Psoas muscle (tissue), 8 donors: Measurements from ENCODE around the gene RAD51B. TPM values are rescaled to one million over a fixed set of nuclear protein-coding genes. Genes with fewer than 3 reads are reported as not detected.

Experiments used
- ATAC-seq, 4 donors: fragments of 200-7000 bp; cut with Tn5 transposase; one replicate each; pipeline ENCODE4 v1.9.1; 2020; ENCODE audit warnings: moderate library complexity in 3 of 4, mild to moderate bottlenecking in 2 of 4
- DNase-seq, 2 donors: peaks; one replicate each; pipeline ENCODE4 v3.0.0-alpha.2; 2020
- H3K27ac ChIP-seq: fragments of 200-600 bp; one replicate; pipeline ENCODE4 v1.8.0; 2022
- H3K27me3 ChIP-seq, 3 donors: fragments of 200-600 bp in 1 of 3; one replicate each; pipeline versions ENCODE4 v1.6.1 to v1.8.0; 2013 to 2022; ENCODE audit warnings: low read length in 2 of 3, mild to moderate bottlenecking in 2 of 3, moderate library complexity in 1 of 3; ENCODE audit not compliant: insufficient read depth in 3 of 3
- H3K36me3 ChIP-seq, 2 donors: fragments of 200-600 bp in 1 of 2; one replicate each; pipeline versions ENCODE4 v1.6.1 to v1.8.0; 2013 to 2022; ENCODE audit warnings: low read depth in 1 of 2, mild to moderate bottlenecking in 1 of 2, moderate library complexity in 1 of 2; ENCODE audit not compliant: insufficient read depth in 1 of 2
- H3K4me1 ChIP-seq: fragments of 200-600 bp; one replicate; pipeline ENCODE4 v1.8.0; 2022
- H3K4me3 ChIP-seq: fragments of 200-600 bp; one replicate; pipeline ENCODE4 v1.8.0; 2022; ENCODE audit warnings: mild to moderate bottlenecking
- H3K9me3 ChIP-seq: fragments of 200-600 bp; one replicate; pipeline ENCODE4 v1.8.0; 2022
- CTCF ChIP-seq: fragments of 200-600 bp; IDR thresholded peaks from one replicate; pipeline ENCODE4 v1.8.0; 2022; ENCODE audit warnings: antibody characterized with exemption
- WGBS, 3 donors: extraction: QIAGEN DNeasy Blood & Tissue Kit; methylation state at CpG; one replicate each; pipeline versions ENCODE4 v1.1.6 to v1.1.7; 2013; 5-methylcytosine and 5-hydroxymethylcytosine counted together
- intact Hi-C, 2 donors: fragments of 100-400 bp; cut with DNase I; formaldehyde crosslinking; loops; one replicate each; pipeline versions ENCODE4 v1.11.0 to v1.14.2; 2022
- polyA plus RNA-seq, 3 donors: library from polyadenylated mRNA; stranded (reverse); fragments of 200-250 nt; gene quantifications; one replicate each; pipeline ENCODE4 v1.2.3, GENCODE V29; 2013
- total RNA-seq, 4 donors: library from RNA; stranded (reverse); fragmentation: NEBNext Ultra II Directional in 2 of 4; extraction: Animal tissue kit (Norgen Biotek cat#: 25700) in 2 of 4; gene quantifications; one replicate each; pipeline versions ENCODE4 v1.2.1 to v1.2.4, GENCODE V29; 2021 to 2023
- donor health status: healthy with polysubstance abuse.
- donor health status: DM: no; HTN: no; CAD: no; lungs with moderate emphysema.
- donor health status: Bipolar disorder and iron deficiency.
- donor health status: healthy.
- donor health status: DM: yes; HTN: yes; CAD: no.
- donor health status: DM: no; HTN: no; CAD: no.
- donor health status: DM: no; HTN: no; CAD: no.
- donor health status: DM: yes; HTN: yes; CAD: no.

The RAD51B gene
- total and polyA plus RNA-seq, 7 donors = 0.60 to 7.2 (median 2.2) TPM

- H3K4me1 ChIP-seq = peaks cover 34% of the 10 kb centered on the region
- H3K27me3 ChIP-seq = no peaks in the 10 kb centered on the region
- intact Hi-C loops = no loop called here
- TF ChIP-seq CTCF = no peak
- DNase-seq = no peak
- no peak for ATAC-seq
- no peak overlapping the region for H3K4me3 ChIP-seq
- WGBS, 3 donors = 61 to 68% (median 64%) methylated on average over 4 of the region's 4 CpGs
- H3K27ac ChIP-seq = peak overlapping the region; percentile 2
- H3K9me3 ChIP-seq = no peaks in the 10 kb centered on the region
- no peaks in the 10 kb centered on the region for H3K36me3 ChIP-seq
Observed at GRCh38 chr14:68403191-68404145, 583.9 kb downstream of the RAD51B start.

GRCh38 chr14:68404146-68404527 is 584.6 kb downstream of the RAD51B start:
- 84 to 95% (median 92%) methylated on average over 1 of the region's 1 CpG for WGBS, 3 donors
- no peak for ATAC-seq
- H3K4me1 ChIP-seq = peaks cover 34% of the 10 kb centered on the region

GRCh38 chr14:68404652-68405183 is 585.1 kb downstream of the RAD51B start:
- intact Hi-C loops = no loop called here
- H3K27me3 ChIP-seq = no peaks in the 10 kb centered on the region
- WGBS, 3 donors = 73 to 80% (median 78%) methylated on average over 5 of the region's 5 CpGs
- ATAC-seq (no peak), DNase-seq (no peak)
- H3K4me3 ChIP-seq = no peak overlapping the region
- peaks cover 34% of the 10 kb centered on the region for H3K4me1 ChIP-seq
- no peak for TF ChIP-seq CTCF
- H3K36me3 ChIP-seq = no peaks in the 10 kb centered on the region
- H3K27ac ChIP-seq = no peak overlapping the region
- H3K9me3 ChIP-seq = no peaks in the 10 kb centered on the region

More at GRCh38 chr14:68404146-68404527, 584.6 kb downstream of the RAD51B start:
- no peaks in the 10 kb centered on the region for H3K36me3 ChIP-seq
- H3K9me3 ChIP-seq = no peaks in the 10 kb centered on the region
- no peaks in the 10 kb centered on the region for H3K27me3 ChIP-seq
- H3K27ac ChIP-seq = no peak overlapping the region
- H3K4me3 ChIP-seq = no peak overlapping the region
- no peak for TF ChIP-seq CTCF
- DNase-seq = no peak
- intact Hi-C loops = no loop called here

GRCh38 chr14:68405961-68406360 is 586.4 kb downstream of the RAD51B start:
- Histone ChIP-seq H3K9me3 (no peaks in the 10 kb centered on the region), H3K4me1 (peaks cover 28% of the 10 kb centered on the region), H3K36me3 (no peaks in the 10 kb centered on the region), H3K4me3 (no peak overlapping the region), H3K27me3 (no peaks in the 10 kb centered on the region), H3K27ac (no peak overlapping the region)
- DNase-seq (no peak), ATAC-seq (no peak)
- TF ChIP-seq CTCF = no peak
- 100% methylated on average over 1 of the region's 1 CpG for whole genome bisulfite sequencing, 3 donors
- intact Hi-C loops = no loop called here
